Activated CD4-positive, alpha-beta T cell treated with anti-CD3 and anti-CD28 coated beads for 36 hours (primary cell): Measurements from ENCODE around the gene INVS. TPM values are rescaled to one million over a fixed set of nuclear protein-coding genes. Genes with fewer than 3 reads are reported as not detected.

ENCODE experiments used
- ATAC-seq: fragments of 200-7000 bp; cut with Tn5 transposase; one replicate; pipeline ENCODE4 v1.10.0; 2021; ENCODE audit warnings: mild to moderate bottlenecking, moderate library complexity
- CTCF ChIA-PET: fragments of 350-600 bp; sonication (Branson Sonifier 250); formaldehyde crosslinking; loops from one replicate; lab custom pipeline; 2021; ENCODE audit warnings: antibody characterized with exemption; lab: Charles Lee
- POLR2A ChIA-PET: fragments of 350-600 bp; sonication (Branson Sonifier 250); formaldehyde crosslinking; loops from one replicate; lab custom pipeline; 2021; ENCODE audit warnings: antibody characterized with exemption, inconsistent platforms; lab: Charles Lee
- DNase-seq: peaks from one replicate; pipeline ENCODE4 v3.0.0-alpha.2; 2020
- H3K27ac Mint-ChIP-seq: one replicate; pipeline ENCODE4 v1.8.0; 2021; ENCODE audit warnings: mixed read lengths
- H3K27me3 Mint-ChIP-seq: one replicate; pipeline ENCODE4 v1.8.0; 2021; ENCODE audit warnings: mixed read lengths
- H3K36me3 Mint-ChIP-seq: one replicate; pipeline ENCODE4 v1.8.0; 2021; ENCODE audit warnings: low read depth, mixed read lengths
- H3K4me1 Mint-ChIP-seq: one replicate; pipeline ENCODE4 v1.8.0; 2021; ENCODE audit warnings: mixed read lengths
- H3K4me3 Mint-ChIP-seq: one replicate; pipeline ENCODE4 v1.8.0; 2021; ENCODE audit warnings: mild to moderate bottlenecking, moderate library complexity, mixed read lengths
- H3K9me3 Mint-ChIP-seq: one replicate; pipeline ENCODE4 v1.8.0; 2021; ENCODE audit warnings: low read depth, mixed read lengths
- intact Hi-C, 2 experiments: fragments of 100-400 bp; cut with DNase I in 1 of 2; cut with micrococcal nuclease in 1 of 2; formaldehyde crosslinking; loops; one replicate each; pipeline versions ENCODE4 v1.14.2 to v1.15.1; 2022 to 2024; cut with DNase I, micrococcal nuclease
- total RNA-seq, 2 experiments: library from RNA; stranded (reverse); gene quantifications; one replicate each; pipeline ENCODE4 v1.2.3, GENCODE V29; 2021

Gene INVS
- total RNA-seq, 2 experiments from 2014 or later = 14.1 to 19.3 TPM

GRCh38 chr9:100098046-100098886 lies 777 bp upstream of the INVS start:
- peaks cover 31% of the 10 kb centered on the region for H3K4me1 Mint-ChIP-seq
- ChIA-PET CTCF (interaction anchor here (2.3 kb wide), 1 partner anchor 11 kb away, joined by 7 read pairs; no protein-coding TSS in a partner anchor), POLR2A (no interaction called here)
- H3K27me3 Mint-ChIP-seq = no peaks in the 10 kb centered on the region
- peak overlapping the region; percentile 97 for H3K27ac Mint-ChIP-seq
- no peaks in the 10 kb centered on the region for H3K9me3 Mint-ChIP-seq
- H3K4me3 Mint-ChIP-seq = peak overlapping the region; percentile 100
- intact Hi-C loops = loop anchor here (2.0 to 10.0 kb wide), 6 partner anchors 191 to 1299 kb away; partner anchors contain the start of genes MRPL50 (in 1 of the 2), MSANTD3 (in 1 of the 2), NR4A3 (in 1 of the 2) and STX17 (in 1 of the 2)
- DNase-seq (peak; percentile 52), ATAC-seq (no peak)
- peaks cover 3% of the 10 kb centered on the region for H3K36me3 Mint-ChIP-seq

- H3K27me3 Mint-ChIP-seq = no peaks in the 10 kb centered on the region
- H3K9me3 Mint-ChIP-seq = no peaks in the 10 kb centered on the region
- CTCF ChIA-PET = interaction anchor here (0.7 to 1.0 kb wide), 2 partner anchors 15 to 50 kb away, joined by 3 to 4 read pairs; no protein-coding TSS in a partner anchor
- H3K4me1 Mint-ChIP-seq = peaks cover 28% of the 10 kb centered on the region
- ATAC-seq (peak; percentile 2), DNase-seq (peak; percentile 51)
- intact Hi-C loops = loop anchor here (1.0 to 10.0 kb wide), 11 partner anchors 193 to 1299 kb away; partner anchors contain the start of genes MRPL50 (in 2 of the 2), STX17 (in 2 of the 2), ZNF189 (in 2 of the 2) and MSANTD3 (in 1 of the 2)
- peak overlapping the region; percentile 95 for H3K27ac Mint-ChIP-seq
- POLR2A ChIA-PET = interaction anchor here (0.6 kb wide), 1 partner anchor 236 kb away, joined by 3 read pairs; no protein-coding TSS in a partner anchor
- H3K36me3 Mint-ChIP-seq = peaks cover 7% of the 10 kb centered on the region
- H3K4me3 Mint-ChIP-seq = peak overlapping the region; percentile 100
These were observed 639 bp downstream of the INVS start for GRCh38 chr9:100099722-100100042.

- ChIA-PET CTCF (interaction anchor here (1.0 kb wide), 1 partner anchor 15 kb away, joined by 4 read pairs; no protein-coding TSS in a partner anchor), POLR2A (no interaction called here)
- H3K4me1 Mint-ChIP-seq = peaks cover 27% of the 10 kb centered on the region
- no peak for ATAC-seq
- peak overlapping the region; percentile 63 for H3K27ac Mint-ChIP-seq
- H3K27me3 Mint-ChIP-seq = no peaks in the 10 kb centered on the region
- H3K36me3 Mint-ChIP-seq = peaks cover 9% of the 10 kb centered on the region
- H3K9me3 Mint-ChIP-seq = no peaks in the 10 kb centered on the region
- H3K4me3 Mint-ChIP-seq = peak overlapping the region; percentile 100
- no peak for DNase-seq
- intact Hi-C loops = no loop called here
These were observed 1.2 kb downstream of the INVS start for GRCh38 chr9:100100146-100100667.

GRCh38 chr9:100101608-100102007 lies 2.6 kb downstream of the INVS start:
- Mint-ChIP-seq H3K36me3 (peaks cover 9% of the 10 kb centered on the region), H3K4me1 (peaks cover 17% of the 10 kb centered on the region), H3K27me3 (no peaks in the 10 kb centered on the region), H3K9me3 (no peaks in the 10 kb centered on the region), H3K4me3 (no peak overlapping the region), H3K27ac (no peak overlapping the region)
- DNase-seq (no peak), ATAC-seq (no peak)
- POLR2A ChIA-PET = no interaction called here
- intact Hi-C loops = no loop called here
- CTCF ChIA-PET = interaction anchor here (0.7 to 1.1 kb wide), 4 partner anchors 9 to 248 kb away, joined by 3 to 4 read pairs (median 4); no protein-coding TSS in a partner anchor

GRCh38 chr9:100104314-100104713 lies 5.3 kb downstream of the INVS start:
- H3K27ac Mint-ChIP-seq = no peak overlapping the region
- intact Hi-C loops = no loop called here
- ATAC-seq (peak; percentile 27), DNase-seq (peak; percentile 19)
- POLR2A ChIA-PET = no interaction called here
- CTCF ChIA-PET = interaction anchor here (0.6 to 0.7 kb wide), 2 partner anchors 477 to 1245 kb away, joined by 3 read pairs; no protein-coding TSS in a partner anchor
- no peak overlapping the region for H3K4me3 Mint-ChIP-seq
- peaks cover 12% of the 10 kb centered on the region for H3K4me1 Mint-ChIP-seq
- H3K27me3 Mint-ChIP-seq = no peaks in the 10 kb centered on the region
- no peaks in the 10 kb centered on the region for H3K9me3 Mint-ChIP-seq
- peaks cover 15% of the 10 kb centered on the region for H3K36me3 Mint-ChIP-seq

- Mint-ChIP-seq H3K4me1 (peaks cover 8% of the 10 kb centered on the region), H3K27me3 (no peaks in the 10 kb centered on the region), H3K27ac (no peak overlapping the region), H3K4me3 (no peak overlapping the region), H3K36me3 (peaks cover 15% of the 10 kb centered on the region), H3K9me3 (no peaks in the 10 kb centered on the region)
- ATAC-seq = peak; percentile 90
- CTCF ChIA-PET = interaction anchor here (1.0 kb wide), 1 partner anchor 19 kb away, joined by 4 read pairs; no protein-coding TSS in a partner anchor
- no peak for DNase-seq
- POLR2A ChIA-PET = no interaction called here
- intact Hi-C loops = loop anchor here in 1 of 2 experiments (1.0 kb wide), 1 partner anchor 14 kb away; no protein-coding TSS in a partner anchor
These were observed 6.8 kb downstream of the INVS start for GRCh38 chr9:100105861-100106260.

GRCh38 chr9:100106616-100107015 lies 7.6 kb downstream of the INVS start:
- peaks cover 17% of the 10 kb centered on the region for H3K36me3 Mint-ChIP-seq
- DNase-seq (no peak), ATAC-seq (peak; percentile 20)
- peaks cover 8% of the 10 kb centered on the region for H3K4me1 Mint-ChIP-seq
- CTCF ChIA-PET = no interaction called here
- intact Hi-C loops = loop anchor here in 1 of 2 experiments (1.0 kb wide), 1 partner anchor 14 kb away; no protein-coding TSS in a partner anchor
- no peak overlapping the region for H3K27ac Mint-ChIP-seq
- POLR2A ChIA-PET = no interaction called here
- no peaks in the 10 kb centered on the region for H3K27me3 Mint-ChIP-seq
- no peak overlapping the region for H3K4me3 Mint-ChIP-seq
- no peaks in the 10 kb centered on the region for H3K9me3 Mint-ChIP-seq

- ATAC-seq (no peak), DNase-seq (no peak)
- intact Hi-C loops = no loop called here
- H3K36me3 Mint-ChIP-seq = peaks cover 14% of the 10 kb centered on the region
- CTCF ChIA-PET = no interaction called here
- peaks cover 9% of the 10 kb centered on the region for H3K4me1 Mint-ChIP-seq
- no peak overlapping the region for H3K4me3 Mint-ChIP-seq
- no peaks in the 10 kb centered on the region for H3K27me3 Mint-ChIP-seq
- no peaks in the 10 kb centered on the region for H3K9me3 Mint-ChIP-seq
- POLR2A ChIA-PET = no interaction called here
- H3K27ac Mint-ChIP-seq = no peak overlapping the region
These were observed 9.5 kb downstream of the INVS start for GRCh38 chr9:100108559-100108958.

GRCh38 chr9:100111235-100111634 lies 12.2 kb downstream of the INVS start:
- Mint-ChIP-seq H3K9me3 (no peaks in the 10 kb centered on the region), H3K27ac (no peak overlapping the region), H3K4me1 (peaks cover 4% of the 10 kb centered on the region), H3K36me3 (peaks cover 15% of the 10 kb centered on the region), H3K27me3 (no peaks in the 10 kb centered on the region), H3K4me3 (no peak overlapping the region)
- ChIA-PET CTCF (interaction anchor here (1.0 to 1.9 kb wide), 2 partner anchors 24 to 213 kb away, joined by 3 to 7 read pairs; no protein-coding TSS in a partner anchor), POLR2A (no interaction called here)
- intact Hi-C loops = no loop called here
- ATAC-seq (no peak), DNase-seq (no peak)

GRCh38 chr9:100112677-100113336 lies 13.8 kb downstream of the INVS start:
- H3K9me3 Mint-ChIP-seq = no peaks in the 10 kb centered on the region
- no peak for DNase-seq
- peaks cover 4% of the 10 kb centered on the region for H3K4me1 Mint-ChIP-seq
- CTCF ChIA-PET = interaction anchor here (1.1 kb wide), 1 partner anchor 17 kb away, joined by 3 read pairs; no protein-coding TSS in a partner anchor
- H3K27ac Mint-ChIP-seq = no peak overlapping the region
- POLR2A ChIA-PET = interaction anchor here (0.6 kb wide), 1 partner anchor 34 kb away, joined by 3 read pairs; no protein-coding TSS in a partner anchor
- no peaks in the 10 kb centered on the region for H3K27me3 Mint-ChIP-seq
- no peak overlapping the region for H3K4me3 Mint-ChIP-seq
- peaks cover 15% of the 10 kb centered on the region for H3K36me3 Mint-ChIP-seq
- ATAC-seq = no peak
- intact Hi-C loops = no loop called here

- H3K27ac Mint-ChIP-seq = no peak overlapping the region
- H3K4me1 Mint-ChIP-seq = peaks cover 21% of the 10 kb centered on the region
- CTCF ChIA-PET = interaction anchor here (1.2 kb wide), 1 partner anchor 10 kb away, joined by 3 read pairs; no protein-coding TSS in a partner anchor
- ATAC-seq (no peak), DNase-seq (no peak)
- H3K4me3 Mint-ChIP-seq = no peak overlapping the region
- POLR2A ChIA-PET = no interaction called here
- H3K36me3 Mint-ChIP-seq = peaks cover 21% of the 10 kb centered on the region
- H3K9me3 Mint-ChIP-seq = no peaks in the 10 kb centered on the region
- no peaks in the 10 kb centered on the region for H3K27me3 Mint-ChIP-seq
- intact Hi-C loops = no loop called here
These were observed 18.3 kb downstream of the INVS start for GRCh38 chr9:100117316-100117715.
